ENCODE results near the gene CYP26C1.
"Not testable (repeated sequence)": the region's sequence is repeated elsewhere in the genome, so short reads cannot be mapped to it uniquely, and the experiment has no call there.

The CYP26C1 gene

GRCh38 chr10:93098816-93099215, 38.2 kb downstream of the CYP26C1 start:
- FAIRE-seq (no peak), DNase-seq (ENCODE audit: insufficient read length, low spot score) (no peak)
- no peak for TF ChIP-seq CTCF (IDR thresholded peaks at IDR 0.05; ENCODE audit: insufficient read depth, missing control alignments)

GRCh38 chr10:93099670-93100069, 39.1 kb downstream of the CYP26C1 start:
- FAIRE-seq (no peak), DNase-seq (ENCODE audit: insufficient read length, low spot score) (no peak)
- no peak for TF ChIP-seq CTCF (IDR thresholded peaks at IDR 0.05; ENCODE audit: insufficient read depth, missing control alignments)

GRCh38 chr10:93101148-93101547, 40.5 kb downstream of the CYP26C1 start:
- not testable (repeated sequence) for DNase-seq (ENCODE audit: insufficient read length, low spot score); FAIRE-seq

GRCh38 chr10:93103953-93104352, 43.4 kb downstream of the CYP26C1 start:
- no peak for TF ChIP-seq CTCF (IDR thresholded peaks at IDR 0.05; ENCODE audit: insufficient read depth, missing control alignments)
- DNase-seq (ENCODE audit: insufficient read length, low spot score) (no peak), FAIRE-seq (peak; percentile 29)

- no peak for FAIRE-seq
- no peak for TF ChIP-seq CTCF (IDR thresholded peaks at IDR 0.05; ENCODE audit: insufficient read depth, missing control alignments)
- no peak for DNase-seq (ENCODE audit: insufficient read length, low spot score)
Observed at GRCh38 chr10:93106631-93107072, 46.1 kb downstream of the CYP26C1 start.

GRCh38 chr10:93110472-93111146, 50.0 kb downstream of the CYP26C1 start:
- FAIRE-seq = no peak
- no peak for DNase-seq (ENCODE audit: insufficient read length, low spot score)
- TF ChIP-seq CTCF (IDR thresholded peaks at IDR 0.05; ENCODE audit: insufficient read depth, missing control alignments) = no peak

- FAIRE-seq = no peak
- no peak for DNase-seq (ENCODE audit: insufficient read length, low spot score)
- no peak for TF ChIP-seq CTCF (IDR thresholded peaks at IDR 0.05; ENCODE audit: insufficient read depth, missing control alignments)
Observed at GRCh38 chr10:93113042-93113441, 52.4 kb downstream of the CYP26C1 start.

All from D721Med (cell line).